Ectodermal cell (in vitro differentiated cells): ENCODE results near the gene EDAR.

ENCODE experiments used
- H3K27ac ChIP-seq: 2 replicates; pipeline ENCODE4 v1.7.0; 2013; ENCODE audit warnings: mild to moderate bottlenecking, low read depth, low read length; ENCODE audit not compliant: insufficient read depth, poor library complexity, severe bottlenecking
- H3K27me3 ChIP-seq: 2 replicates; pipeline ENCODE4 v1.7.0; 2013; ENCODE audit warnings: mild to moderate bottlenecking, low read length; ENCODE audit not compliant: insufficient read depth, control insufficient read depth, poor library complexity, severe bottlenecking
- H3K36me3 ChIP-seq: one replicate; pipeline ENCODE4 v1.7.0; 2013; ENCODE audit warnings: low read length; ENCODE audit not compliant: control insufficient read depth, insufficient read depth
- H3K4me1 ChIP-seq: one replicate; pipeline ENCODE4 v1.7.0; 2013; ENCODE audit warnings: low read length; ENCODE audit not compliant: control insufficient read depth, insufficient read depth
- H3K4me3 ChIP-seq: 2 replicates; pipeline ENCODE4 v1.7.0; 2013; ENCODE audit warnings: low read depth, low read length, control low read depth; ENCODE audit not compliant: insufficient read depth
- H3K9me3 ChIP-seq: 2 replicates; pipeline ENCODE4 v1.7.0; 2013; ENCODE audit warnings: mild to moderate bottlenecking, low read length, moderate library complexity; ENCODE audit not compliant: control insufficient read depth
- WGBS, 2 experiments: methylation state at CpG; one replicate each; pipeline ENCODE4 v1.1.7; 2013; ENCODE audit warnings: missing lambda C conversion rate in 2 of 2; 5-methylcytosine and 5-hydroxymethylcytosine counted together

The EDAR gene

GRCh38 chr2:109005686-109006204 is 16.7 kb upstream of the EDAR start:
- 95 to 97% methylated on average over 20 of the region's 20 CpGs for WGBS, 2 experiments
- no peak overlapping the region for H3K27ac ChIP-seq
- H3K9me3 ChIP-seq = no peaks in the 10 kb centered on the region
- no peaks in the 10 kb centered on the region for H3K27me3 ChIP-seq
- no peaks in the 10 kb centered on the region for H3K4me1 ChIP-seq
- H3K36me3 ChIP-seq = no peaks in the 10 kb centered on the region
- H3K4me3 ChIP-seq = no peak overlapping the region

- no peaks in the 10 kb centered on the region for H3K36me3 ChIP-seq
- H3K27me3 ChIP-seq = no peaks in the 10 kb centered on the region
- no peak overlapping the region for H3K27ac ChIP-seq
- H3K9me3 ChIP-seq = no peaks in the 10 kb centered on the region
- no peak overlapping the region for H3K4me3 ChIP-seq
- peaks cover 7% of the 10 kb centered on the region for H3K4me1 ChIP-seq
- WGBS, 2 experiments = 85 to 91% methylated on average over 3 of the region's 3 CpGs
These were observed 12.2 kb upstream of the EDAR start for GRCh38 chr2:109001201-109001600.

- peaks cover 7% of the 10 kb centered on the region for H3K4me1 ChIP-seq
- H3K27me3 ChIP-seq = no peaks in the 10 kb centered on the region
- H3K36me3 ChIP-seq = no peaks in the 10 kb centered on the region
- WGBS, 2 experiments = 97 to 98% methylated on average over 4 of the region's 4 CpGs
- H3K9me3 ChIP-seq = no peaks in the 10 kb centered on the region
- no peak overlapping the region for H3K4me3 ChIP-seq
- no peak overlapping the region for H3K27ac ChIP-seq
These were observed 11.7 kb upstream of the EDAR start for GRCh38 chr2:109000738-109001137.

- H3K4me1 ChIP-seq = peaks cover 7% of the 10 kb centered on the region
- H3K27me3 ChIP-seq = no peaks in the 10 kb centered on the region
- H3K4me3 ChIP-seq = no peak overlapping the region
- no peak overlapping the region for H3K27ac ChIP-seq
- no peaks in the 10 kb centered on the region for H3K36me3 ChIP-seq
- no peaks in the 10 kb centered on the region for H3K9me3 ChIP-seq
- WGBS, 2 experiments = 93 to 95% methylated on average over 3 of the region's 3 CpGs
These were observed 9.9 kb upstream of the EDAR start for GRCh38 chr2:108998911-108999310.

- peaks cover 7% of the 10 kb centered on the region for H3K4me1 ChIP-seq
- no peak overlapping the region for H3K27ac ChIP-seq
- H3K4me3 ChIP-seq = no peak overlapping the region
- 95% methylated on average over 6 of the region's 6 CpGs for WGBS, 2 experiments
- no peaks in the 10 kb centered on the region for H3K36me3 ChIP-seq
- no peaks in the 10 kb centered on the region for H3K27me3 ChIP-seq
- H3K9me3 ChIP-seq = no peaks in the 10 kb centered on the region
These were observed 5.2 kb upstream of the EDAR start for GRCh38 chr2:108994178-108994577.

GRCh38 chr2:108993095-108993937 is 4.3 kb upstream of the EDAR start:
- Histone ChIP-seq H3K27ac (no peak overlapping the region), H3K4me1 (peaks cover 3% of the 10 kb centered on the region), H3K9me3 (no peaks in the 10 kb centered on the region), H3K27me3 (no peaks in the 10 kb centered on the region), H3K36me3 (no peaks in the 10 kb centered on the region), H3K4me3 (no peak overlapping the region)
- 94 to 95% methylated on average over 8 of the region's 8 CpGs for WGBS, 2 experiments

- no peaks in the 10 kb centered on the region for H3K4me1 ChIP-seq
- no peaks in the 10 kb centered on the region for H3K27me3 ChIP-seq
- WGBS, 2 experiments = 92 to 93% methylated on average over 19 of the region's 19 CpGs
These were observed 784 bp downstream of the EDAR start for GRCh38 chr2:108988076-108988795.

GRCh38 chr2:108986916-108987510 is 2.0 kb downstream of the EDAR start:
- H3K4me3 ChIP-seq = no peak overlapping the region
- H3K4me1 ChIP-seq = no peaks in the 10 kb centered on the region
- no peak overlapping the region for H3K27ac ChIP-seq
- no peaks in the 10 kb centered on the region for H3K36me3 ChIP-seq
- WGBS, 2 experiments = 85 to 86% methylated on average over 7 of the region's 7 CpGs
- H3K27me3 ChIP-seq = no peaks in the 10 kb centered on the region
- H3K9me3 ChIP-seq = no peaks in the 10 kb centered on the region

More at GRCh38 chr2:108988076-108988795, 784 bp downstream of the EDAR start:
- H3K27ac ChIP-seq = no peak overlapping the region
- H3K36me3 ChIP-seq = no peaks in the 10 kb centered on the region
- H3K9me3 ChIP-seq = no peaks in the 10 kb centered on the region
- no peak overlapping the region for H3K4me3 ChIP-seq

GRCh38 chr2:108983610-108984009 is 5.4 kb downstream of the EDAR start:
- no peaks in the 10 kb centered on the region for H3K36me3 ChIP-seq
- 93% methylated on average over 13 of the region's 13 CpGs for WGBS, 2 experiments
- no peaks in the 10 kb centered on the region for H3K27me3 ChIP-seq
- no peak overlapping the region for H3K27ac ChIP-seq
- no peaks in the 10 kb centered on the region for H3K9me3 ChIP-seq
- no peaks in the 10 kb centered on the region for H3K4me1 ChIP-seq
- H3K4me3 ChIP-seq = no peak overlapping the region

GRCh38 chr2:108983061-108983460 is 6.0 kb downstream of the EDAR start:
- Histone ChIP-seq H3K27ac (no peak overlapping the region), H3K27me3 (no peaks in the 10 kb centered on the region), H3K4me1 (no peaks in the 10 kb centered on the region), H3K4me3 (no peak overlapping the region), H3K9me3 (no peaks in the 10 kb centered on the region), H3K36me3 (no peaks in the 10 kb centered on the region)
- 92 to 97% methylated on average over 3 of the region's 3 CpGs for WGBS, 2 experiments
